Measurements from ENCODE around the gene LTBP3.

Gene LTBP3

DNA sequence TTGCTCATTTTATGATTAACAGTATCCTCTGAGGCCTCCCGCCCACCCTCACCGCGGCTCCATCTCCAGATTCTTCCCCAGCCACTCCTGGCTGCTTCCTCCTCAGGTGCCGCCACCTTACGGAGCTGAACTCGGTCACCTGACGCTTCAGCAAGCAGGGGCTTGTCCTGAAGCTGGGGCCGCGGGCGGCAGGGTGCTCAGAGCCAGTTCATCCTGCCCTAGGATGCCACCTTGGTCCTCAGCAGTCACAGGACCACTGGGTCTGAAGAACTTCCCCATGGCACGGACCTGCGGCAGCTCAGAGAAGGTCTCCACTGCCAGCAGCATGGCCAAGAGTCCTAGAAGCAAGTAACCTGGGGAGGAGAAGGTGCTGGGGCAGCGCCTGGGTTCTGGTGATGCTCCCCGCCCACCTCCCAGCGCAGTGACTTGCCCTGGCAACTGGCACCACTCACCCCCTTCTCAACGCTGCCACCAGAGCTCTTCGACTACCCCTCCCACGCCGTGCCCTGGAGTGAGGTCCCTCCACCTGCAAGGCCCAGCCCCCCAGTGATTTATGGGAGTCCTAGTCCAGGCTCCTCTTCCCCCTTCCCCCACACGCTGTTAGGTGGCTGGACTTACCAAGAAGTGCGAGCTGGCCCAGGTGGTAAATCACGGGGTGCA lies 34.8 kb upstream of the LTBP3 start:
- peak overlapping the region; percentile 11 for H3K9ac ChIP-seq (ENCODE audit: low read length)
- peak overlapping the region; percentile 87 for H3K56ac ChIP-seq (ENCODE audit: low read length)
- H2BK5ac ChIP-seq (ENCODE audit: low read length) = no peak overlapping the region
- no peak overlapping the region for H3K4ac ChIP-seq (ENCODE audit: low read depth, low read length)
- H2AK5ac ChIP-seq (ENCODE audit: low read length) = no peak overlapping the region
- H4K8ac ChIP-seq (ENCODE audit: low read depth, low read length) = no peak overlapping the region
- H2BK120ac ChIP-seq (ENCODE audit: low read depth, low read length) = no peak overlapping the region
- peak overlapping the region; percentile 15 for H3K18ac ChIP-seq (ENCODE audit: low read length)
- H3K27ac ChIP-seq (ENCODE audit: low read depth, low read length) = no peak overlapping the region
- peaks cover 4% of the 10 kb centered on the region for H3K27me3 ChIP-seq (ENCODE audit: insufficient read depth, low read length, poor library complexity)
- H3K4me3 ChIP-seq (ENCODE audit: low read length) = no peak overlapping the region
- peak overlapping the region; percentile 77 for H3K4me2 ChIP-seq (ENCODE audit: low read length)
- no CpG with 5 or more reads among the region's 22 CpGs for WGBS (ENCODE audit: extremely low coverage, insufficient coverage, low lambda C conversion rate)
- no peak overlapping the region for H2BK15ac ChIP-seq (replicated peaks; ENCODE audit: low read depth)
- H3K79me1 ChIP-seq (ENCODE audit: low read length) = no peaks in the 10 kb centered on the region
- no peak overlapping the region for H4K5ac ChIP-seq (ENCODE audit: low read length)
- no peaks in the 10 kb centered on the region for H3K79me2 ChIP-seq (ENCODE audit: control insufficient read depth, insufficient read depth, low read length)
- no peaks in the 10 kb centered on the region for H3K36me3 ChIP-seq (ENCODE audit: control insufficient read depth, insufficient read depth, low read length)
- no peak for DNase-seq
- no peaks in the 10 kb centered on the region for H3K4me1 ChIP-seq (ENCODE audit: control insufficient read depth, low read depth, low read length)
- H3K23ac ChIP-seq (ENCODE audit: low read length) = peak overlapping the region; percentile 98

DNA sequence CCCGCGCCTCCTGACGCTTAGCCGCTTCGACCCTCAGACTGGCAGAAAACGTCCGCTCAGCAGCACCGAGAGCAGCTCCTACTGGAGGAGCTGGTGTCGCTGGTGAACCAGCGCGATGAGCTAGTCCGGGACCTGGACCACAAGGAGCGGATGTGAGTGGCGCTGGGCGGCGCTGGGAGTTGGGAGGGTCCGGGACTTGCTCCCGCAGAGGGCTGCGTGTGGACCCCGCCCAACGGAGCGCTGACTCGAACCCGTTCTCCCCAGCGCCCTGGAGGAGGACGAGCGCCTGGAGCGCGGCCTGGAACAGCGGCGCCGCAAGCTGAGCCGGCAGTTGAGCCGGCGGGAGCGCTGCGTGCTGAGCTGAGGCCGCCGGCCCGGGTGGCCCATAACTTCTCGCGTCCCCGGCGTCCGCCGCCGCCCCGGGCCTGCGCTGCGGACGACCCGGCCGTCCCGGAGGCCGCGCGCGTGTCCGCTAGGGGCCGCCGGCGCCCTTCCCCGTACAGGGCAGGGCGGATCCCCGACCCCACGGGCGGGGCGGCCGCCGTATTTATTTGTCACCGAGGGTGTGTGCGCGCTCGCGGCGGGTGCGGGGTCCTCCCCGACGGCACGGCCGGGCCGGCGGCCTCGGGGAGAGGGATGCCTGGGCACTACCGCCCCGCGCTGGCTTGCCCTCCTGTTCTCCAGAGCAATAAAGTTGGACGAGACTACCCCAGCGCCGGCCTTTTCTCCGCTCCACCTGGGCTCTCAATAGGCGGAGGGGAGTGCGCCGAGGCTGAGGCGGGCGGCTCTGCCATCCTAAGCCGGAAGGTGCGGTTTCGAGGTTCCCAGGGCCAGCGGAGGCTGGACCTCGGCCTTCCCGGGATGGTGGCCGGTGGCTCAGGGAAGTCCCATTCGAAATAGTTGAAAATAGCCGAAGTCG lies 34.0 kb upstream of the LTBP3 start:
- no CpG with 5 or more reads among the region's 106 CpGs for WGBS (ENCODE audit: extremely low coverage, insufficient coverage, low lambda C conversion rate)
- no peaks in the 10 kb centered on the region for H3K36me3 ChIP-seq (ENCODE audit: control insufficient read depth, insufficient read depth, low read length)
- H4K5ac ChIP-seq (ENCODE audit: low read length) = no peak overlapping the region
- H3K4me3 ChIP-seq (ENCODE audit: low read length) = peak overlapping the region; percentile 13
- DNase-seq = peak; percentile 94
- peak overlapping the region; percentile 73 for H3K9ac ChIP-seq (ENCODE audit: low read length)
- peak overlapping the region; percentile 77 for H3K4me2 ChIP-seq (ENCODE audit: low read length)
- H2BK120ac ChIP-seq (ENCODE audit: low read depth, low read length) = no peak overlapping the region
- H2BK5ac ChIP-seq (ENCODE audit: low read length) = no peak overlapping the region
- H3K4me1 ChIP-seq (ENCODE audit: control insufficient read depth, low read depth, low read length) = no peaks in the 10 kb centered on the region
- H2BK15ac ChIP-seq (replicated peaks; ENCODE audit: low read depth) = no peak overlapping the region
- H3K27ac ChIP-seq (ENCODE audit: low read depth, low read length) = no peak overlapping the region
- peak overlapping the region; percentile 87 for H3K56ac ChIP-seq (ENCODE audit: low read length)
- peak overlapping the region; percentile 53 for H3K18ac ChIP-seq (ENCODE audit: low read length)
- peak overlapping the region; percentile 89 for H3K23ac ChIP-seq (ENCODE audit: low read length)
- H3K27me3 ChIP-seq (ENCODE audit: insufficient read depth, low read length, poor library complexity) = peaks cover 4% of the 10 kb centered on the region
- H4K8ac ChIP-seq (ENCODE audit: low read depth, low read length) = no peak overlapping the region
- H3K4ac ChIP-seq (ENCODE audit: low read depth, low read length) = no peak overlapping the region
- no peaks in the 10 kb centered on the region for H3K79me2 ChIP-seq (ENCODE audit: control insufficient read depth, insufficient read depth, low read length)
- no peak overlapping the region for H2AK5ac ChIP-seq (ENCODE audit: low read length)
- H3K79me1 ChIP-seq (ENCODE audit: low read length) = no peaks in the 10 kb centered on the region

DNA sequence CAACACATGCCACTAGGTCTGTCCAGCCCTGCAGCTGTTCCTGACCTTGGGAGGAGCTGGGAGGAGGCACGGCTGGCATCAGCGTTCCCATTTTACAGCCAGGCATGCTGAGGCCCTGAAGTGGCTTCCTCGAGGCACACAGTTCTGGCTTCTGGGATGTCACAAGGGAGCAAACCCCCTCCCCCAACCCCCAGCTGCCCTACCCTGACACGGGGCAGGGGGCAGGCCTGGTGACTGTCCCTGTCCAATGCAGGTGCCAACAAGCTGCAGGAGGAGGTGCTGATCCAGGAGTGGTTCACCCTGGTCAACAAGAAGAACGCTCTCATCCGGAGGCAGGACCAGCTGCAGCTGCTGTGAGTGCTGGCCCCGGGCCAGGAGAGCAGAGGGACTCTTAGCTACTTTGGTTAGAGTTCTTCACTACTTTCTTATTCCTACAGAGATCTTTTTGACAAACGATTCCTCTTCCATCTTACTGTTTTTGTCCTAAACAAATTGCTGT lies 32.1 kb upstream of the LTBP3 start:
- H3K79me2 ChIP-seq (ENCODE audit: control insufficient read depth, insufficient read depth, low read length) = no peaks in the 10 kb centered on the region
- no peaks in the 10 kb centered on the region for H3K79me1 ChIP-seq (ENCODE audit: low read length)
- H3K18ac ChIP-seq (ENCODE audit: low read length) = no peak overlapping the region
- no CpG with 5 or more reads among the region's 8 CpGs for WGBS (ENCODE audit: extremely low coverage, insufficient coverage, low lambda C conversion rate)
- no peak overlapping the region for H2BK15ac ChIP-seq (replicated peaks; ENCODE audit: low read depth)
- no peak overlapping the region for H3K4ac ChIP-seq (ENCODE audit: low read depth, low read length)
- H2BK5ac ChIP-seq (ENCODE audit: low read length) = no peak overlapping the region
- no peak overlapping the region for H3K4me2 ChIP-seq (ENCODE audit: low read length)
- H3K9ac ChIP-seq (ENCODE audit: low read length) = no peak overlapping the region
- no peak overlapping the region for H3K4me3 ChIP-seq (ENCODE audit: low read length)
- H4K5ac ChIP-seq (ENCODE audit: low read length) = no peak overlapping the region
- no peak overlapping the region for H3K56ac ChIP-seq (ENCODE audit: low read length)
- H3K36me3 ChIP-seq (ENCODE audit: control insufficient read depth, insufficient read depth, low read length) = no peaks in the 10 kb centered on the region
- H3K4me1 ChIP-seq (ENCODE audit: control insufficient read depth, low read depth, low read length) = no peaks in the 10 kb centered on the region
- no peak overlapping the region for H2AK5ac ChIP-seq (ENCODE audit: low read length)
- no peak overlapping the region for H3K23ac ChIP-seq (ENCODE audit: low read length)
- H4K8ac ChIP-seq (ENCODE audit: low read depth, low read length) = no peak overlapping the region
- H2BK120ac ChIP-seq (ENCODE audit: low read depth, low read length) = no peak overlapping the region
- H3K27me3 ChIP-seq (ENCODE audit: insufficient read depth, low read length, poor library complexity) = peaks cover 6% of the 10 kb centered on the region
- H3K27ac ChIP-seq (ENCODE audit: low read depth, low read length) = no peak overlapping the region
- DNase-seq = no peak

DNA sequence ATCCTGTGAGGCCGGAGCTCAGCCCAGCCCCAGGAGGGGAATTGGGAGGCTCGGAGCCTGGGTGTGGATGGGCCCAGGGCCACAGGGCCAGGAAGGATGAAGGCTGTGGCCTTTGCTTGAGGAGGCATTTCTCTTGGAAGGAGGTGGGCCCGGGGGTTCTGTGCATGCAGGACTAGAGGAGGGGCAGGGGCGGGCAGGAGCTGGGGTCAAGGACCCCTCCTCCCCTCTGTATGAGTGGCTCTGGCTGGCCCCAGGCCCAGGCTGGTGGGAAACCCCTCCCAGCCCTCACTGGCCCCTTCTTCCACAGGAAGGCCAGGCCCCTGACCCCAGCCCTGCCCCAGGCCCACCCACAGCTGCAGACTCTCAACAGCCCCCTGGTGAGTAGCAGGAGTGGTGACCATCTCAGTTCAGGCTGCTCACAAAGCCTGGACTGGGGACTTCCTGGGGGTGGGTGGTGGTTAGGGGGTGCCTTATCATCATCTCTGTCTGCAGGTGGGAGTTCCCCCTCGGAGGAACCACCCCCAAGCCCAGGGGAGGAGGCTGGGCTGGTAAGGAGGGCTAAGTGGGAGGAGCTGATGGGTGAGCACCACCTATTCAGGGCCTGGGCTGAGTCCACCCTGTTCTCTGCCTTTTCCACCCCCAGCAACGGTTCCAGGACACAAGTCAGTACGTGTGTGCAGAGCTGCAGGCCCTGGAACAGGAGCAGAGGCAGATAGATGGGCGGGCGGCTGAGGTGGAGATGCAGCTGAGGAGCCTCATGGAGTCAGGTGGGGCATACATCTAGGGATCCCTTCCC lies 31.5 kb upstream of the LTBP3 start:
- no peak overlapping the region for H2BK120ac ChIP-seq (ENCODE audit: low read depth, low read length)
- H3K4me1 ChIP-seq (ENCODE audit: control insufficient read depth, low read depth, low read length) = no peaks in the 10 kb centered on the region
- no peak overlapping the region for H3K4ac ChIP-seq (ENCODE audit: low read depth, low read length)
- H3K56ac ChIP-seq (ENCODE audit: low read length) = no peak overlapping the region
- H3K79me2 ChIP-seq (ENCODE audit: control insufficient read depth, insufficient read depth, low read length) = no peaks in the 10 kb centered on the region
- no peak for DNase-seq
- peaks cover 6% of the 10 kb centered on the region for H3K27me3 ChIP-seq (ENCODE audit: insufficient read depth, low read length, poor library complexity)
- no peak overlapping the region for H4K5ac ChIP-seq (ENCODE audit: low read length)
- WGBS (ENCODE audit: extremely low coverage, insufficient coverage, low lambda C conversion rate) = no CpG with 5 or more reads among the region's 9 CpGs
- H2AK5ac ChIP-seq (ENCODE audit: low read length) = no peak overlapping the region
- H2BK5ac ChIP-seq (ENCODE audit: low read length) = no peak overlapping the region
- H3K79me1 ChIP-seq (ENCODE audit: low read length) = no peaks in the 10 kb centered on the region
- no peak overlapping the region for H4K8ac ChIP-seq (ENCODE audit: low read depth, low read length)
- H3K23ac ChIP-seq (ENCODE audit: low read length) = no peak overlapping the region
- no peak overlapping the region for H3K27ac ChIP-seq (ENCODE audit: low read depth, low read length)
- H3K4me3 ChIP-seq (ENCODE audit: low read length) = no peak overlapping the region
- H3K36me3 ChIP-seq (ENCODE audit: control insufficient read depth, insufficient read depth, low read length) = no peaks in the 10 kb centered on the region
- no peak overlapping the region for H3K18ac ChIP-seq (ENCODE audit: low read length)
- no peak overlapping the region for H3K9ac ChIP-seq (ENCODE audit: low read length)
- H2BK15ac ChIP-seq (replicated peaks; ENCODE audit: low read depth) = no peak overlapping the region
- no peak overlapping the region for H3K4me2 ChIP-seq (ENCODE audit: low read length)

DNA sequence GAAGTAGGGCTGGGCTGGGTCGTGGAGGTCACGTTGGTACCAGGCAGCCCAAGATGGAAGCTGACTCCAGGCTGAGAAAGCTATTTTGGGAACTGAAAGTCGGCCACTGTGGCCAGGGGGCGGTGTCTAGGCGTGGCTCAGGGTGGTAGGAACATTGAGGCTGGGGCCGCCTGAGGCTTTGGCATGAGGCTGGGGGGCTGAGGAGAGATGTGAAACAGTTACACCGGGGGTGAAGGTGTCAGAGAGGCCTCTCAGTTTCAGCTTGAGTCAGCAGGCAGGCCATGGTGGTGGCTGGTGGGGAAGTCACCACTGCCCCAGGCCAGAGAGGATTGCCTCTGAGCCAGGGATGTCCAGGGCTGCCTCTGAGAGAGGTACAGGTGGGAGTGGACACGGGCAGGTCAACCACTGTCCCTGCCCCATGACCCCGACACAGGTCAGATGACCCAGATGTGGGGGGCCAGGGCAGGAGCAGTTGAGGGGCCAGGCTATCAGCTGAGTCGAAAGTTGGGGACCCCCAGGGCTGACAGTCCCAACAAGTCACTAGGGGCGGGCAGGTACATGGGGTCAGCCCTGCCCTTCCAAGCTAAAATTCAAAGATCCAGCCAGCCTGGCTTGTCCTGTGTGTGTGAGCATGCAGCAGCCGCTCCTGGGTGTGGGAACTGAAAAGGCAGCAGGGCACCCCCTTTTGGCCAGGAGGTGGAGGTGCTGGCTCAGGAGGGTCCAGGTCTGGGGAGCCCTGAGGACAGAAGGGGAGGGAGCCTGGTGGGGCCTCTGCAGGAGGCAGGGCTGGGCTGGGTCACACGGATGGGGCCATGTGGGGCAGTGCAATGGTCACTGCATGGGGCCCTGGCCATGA lies 30.3 kb upstream of the LTBP3 start:
- Histone ChIP-seq H3K4me2 (ENCODE audit: low read length) (no peak overlapping the region), H3K9ac (ENCODE audit: low read length) (no peak overlapping the region), H3K18ac (ENCODE audit: low read length) (no peak overlapping the region), H3K4ac (ENCODE audit: low read depth, low read length) (no peak overlapping the region), H3K27me3 (ENCODE audit: insufficient read depth, low read length, poor library complexity) (peaks cover 6% of the 10 kb centered on the region), H4K5ac (ENCODE audit: low read length) (no peak overlapping the region), H3K27ac (ENCODE audit: low read depth, low read length) (no peak overlapping the region), H2BK120ac (ENCODE audit: low read depth, low read length) (no peak overlapping the region), H3K36me3 (ENCODE audit: control insufficient read depth, insufficient read depth, low read length) (no peaks in the 10 kb centered on the region), H3K4me1 (ENCODE audit: control insufficient read depth, low read depth, low read length) (no peaks in the 10 kb centered on the region), H3K4me3 (ENCODE audit: low read length) (no peak overlapping the region), H3K79me2 (ENCODE audit: control insufficient read depth, insufficient read depth, low read length) (no peaks in the 10 kb centered on the region), H3K79me1 (ENCODE audit: low read length) (no peaks in the 10 kb centered on the region), H2AK5ac (ENCODE audit: low read length) (peak overlapping the region; percentile 62), H2BK5ac (ENCODE audit: low read length) (no peak overlapping the region), H3K56ac (ENCODE audit: low read length) (no peak overlapping the region), H3K23ac (ENCODE audit: low read length) (no peak overlapping the region), H2BK15ac (replicated peaks; ENCODE audit: low read depth) (no peak overlapping the region), H4K8ac (ENCODE audit: low read depth, low read length) (no peak overlapping the region)
- peak; percentile 80 for DNase-seq
- no CpG with 5 or more reads among the region's 13 CpGs for WGBS (ENCODE audit: extremely low coverage, insufficient coverage, low lambda C conversion rate)

All from mesendoderm (in vitro differentiated cells).